Neural cell (in vitro differentiated cells): ENCODE results near the gene SOBP. TPM values are rescaled to one million over a fixed set of nuclear protein-coding genes. Genes with fewer than 3 reads are reported as not detected.

Experiments
- H2AFZ ChIP-seq: fragments of 200-600, 300-800 bp; sonication (generic), shearing (Covaris generic); 2 replicates; pipeline ENCODE4 v1.6.0; 2014; ENCODE audit warnings: low read depth, mild to moderate bottlenecking, antibody characterized with exemption, low read length, moderate library complexity
- H3F3A ChIP-seq: fragments of 200-600 bp; shearing (Covaris generic); 2 replicates; pipeline ENCODE4 v1.6.1; 2016; ENCODE audit warnings: mild to moderate bottlenecking, moderate library complexity, mixed read lengths, antibody characterized with exemption, low read length; ENCODE audit not compliant: insufficient read depth, poor library complexity, severe bottlenecking
- H3K27ac ChIP-seq: fragments of 200-600, 300-800 bp; sonication (generic), shearing (Covaris generic); 2 replicates; pipeline ENCODE4 v1.5.1; 2014; ENCODE audit warnings: mild to moderate bottlenecking, low read length, moderate library complexity
- H3K27me3 ChIP-seq: fragments of 300-800, 200-600 bp; sonication (generic), shearing (Covaris generic); 2 replicates; pipeline ENCODE4 v1.6.0; 2014; ENCODE audit warnings: mild to moderate bottlenecking, low read depth, low read length, moderate library complexity; ENCODE audit not compliant: insufficient read depth
- H3K36me3 ChIP-seq: fragments of 300-800, 200-600 bp; sonication (generic), shearing (Covaris generic); 2 replicates; pipeline ENCODE4 v1.5.1; 2014; ENCODE audit warnings: mild to moderate bottlenecking, antibody characterized with exemption, low read length, moderate library complexity; ENCODE audit not compliant: insufficient read depth
- H3K4me2 ChIP-seq: fragments of 300-800, 200-600 bp; sonication (generic), shearing (Covaris generic); 2 replicates; pipeline ENCODE4 v1.6.0; 2014; ENCODE audit warnings: mild to moderate bottlenecking, low read length
- H3K4me3 ChIP-seq: fragments of 300-800, 200-600 bp; sonication (generic), shearing (Covaris generic); 2 replicates; pipeline ENCODE4 v1.5.1; 2014; ENCODE audit warnings: mild to moderate bottlenecking, low read length, moderate library complexity
- H3K79me2 ChIP-seq: fragments of 200-600 bp; shearing (Covaris generic); replicated peaks from 2 replicates; pipeline ENCODE4 v1.6.0; 2014; ENCODE audit warnings: mild to moderate bottlenecking, low read length, moderate library complexity; ENCODE audit not compliant: insufficient read depth
- H3K9ac ChIP-seq: fragments of 300-800, 200-600 bp; sonication (generic), shearing (Covaris generic); 2 replicates; pipeline ENCODE4 v1.6.1; 2016; ENCODE audit warnings: mild to moderate bottlenecking, low read length, mixed read lengths
- H3K9me2 ChIP-seq: fragments of 200-600 bp; shearing (Covaris generic); 2 replicates; pipeline ENCODE4 v1.6.1; 2016; ENCODE audit warnings: mild to moderate bottlenecking, low read length, mixed read lengths; ENCODE audit not compliant: insufficient read depth
- H3K9me3 ChIP-seq: fragments of 200-600, 300-800 bp; sonication (generic), shearing (Covaris generic); 2 replicates; pipeline ENCODE4 v1.6.1; 2016; ENCODE audit warnings: mild to moderate bottlenecking, mixed run types, low read length, moderate library complexity, mixed read lengths
- H4K20me1 ChIP-seq: fragments of 200-600 bp; shearing (Covaris generic); 2 replicates; pipeline ENCODE4 v1.6.1; 2016; ENCODE audit warnings: mild to moderate bottlenecking, mixed run types; ENCODE audit not compliant: insufficient read depth
- CTCF ChIP-seq: fragments of 450-650 bp; IDR thresholded peaks from 2 replicates; pipeline ENCODE4 v1.5.1; 2014; ENCODE audit warnings: antibody characterized with exemption, mild to moderate bottlenecking, moderate library complexity; ENCODE audit not compliant: poor library complexity, severe bottlenecking
- EP300 ChIP-seq: fragments of 450-650 bp; conservative IDR thresholded peaks from 2 replicates; pipeline ENCODE4 v1.6.1; 2014; ENCODE audit warnings: antibody characterized with exemption, mild to moderate bottlenecking, moderate library complexity; ENCODE audit not compliant: poor library complexity, severe bottlenecking
- EZH2 ChIP-seq: fragments of 200-600, 300-800 bp; shearing (Covaris generic), sonication (generic); IDR thresholded peaks from 2 replicates; pipeline ENCODE4 v1.6.1; 2014; ENCODE audit warnings: antibody characterized with exemption, low read length, borderline replicate concordance, mild to moderate bottlenecking; ENCODE audit not compliant: insufficient read depth, poor library complexity, severe bottlenecking
- MXI1 ChIP-seq: fragments of 450-650 bp; conservative IDR thresholded peaks from 2 replicates; pipeline ENCODE4 v1.6.1; 2014; ENCODE audit warnings: antibody characterized with exemption, mild to moderate bottlenecking; ENCODE audit not compliant: poor library complexity, severe bottlenecking
- POLR2AphosphoS5 ChIP-seq: IDR thresholded peaks from 2 replicates; pipeline ENCODE4 v1.6.1; 2012
- RAD21 ChIP-seq: fragments of 450-650 bp; conservative IDR thresholded peaks from 2 replicates; pipeline ENCODE4 v1.6.1; 2014; ENCODE audit warnings: antibody characterized with exemption, mild to moderate bottlenecking, moderate library complexity
- REST ChIP-seq: IDR thresholded peaks from 2 replicates; pipeline ENCODE4 v1.6.1; 2012; ENCODE audit warnings: borderline replicate concordance
- SMC3 ChIP-seq: fragments of 450-650 bp; conservative IDR thresholded peaks from 2 replicates; pipeline ENCODE4 v1.6.1; 2014; ENCODE audit warnings: antibody characterized with exemption, mild to moderate bottlenecking, moderate library complexity; ENCODE audit not compliant: poor library complexity
- TAF1 ChIP-seq: IDR thresholded peaks from 2 replicates; pipeline ENCODE4 v1.6.1; 2012; ENCODE audit warnings: low read depth
- polyA plus RNA-seq: library from polyadenylated mRNA; depleted of rRNA; stranded (reverse); fragments of >200 nt; gene quantifications from 2 replicates; pipeline ENCODE4 v1.2.3, GENCODE V29; 2014

SOBP gene
- polyA plus RNA-seq, 1 donor from 2014 or later, result 16.4 TPM

GRCh38 chr6:107707346-107708275 is 217.7 kb downstream of the SOBP start:
- H3K4me2 ChIP-seq, result no peak overlapping the region
- H3K9me2 ChIP-seq, result no peaks in the 10 kb centered on the region
- TF ChIP-seq TAF1, result no peak
- no peak for TF ChIP-seq SMC3
- no peak for TF ChIP-seq EZH2
- no peak for TF ChIP-seq EP300
- no peak for TF ChIP-seq RAD21
- TF ChIP-seq REST, result no peak
- no peak for TF ChIP-seq MXI1
- TF ChIP-seq CTCF, result no peak
- TF ChIP-seq POLR2AphosphoS5, result no peak
- H3K4me3 ChIP-seq, result no peak overlapping the region
- no peak overlapping the region for H3K9ac ChIP-seq
- peaks cover 6% of the 10 kb centered on the region for H3K36me3 ChIP-seq
- H3K27ac ChIP-seq, result no peak overlapping the region
- H3F3A ChIP-seq, result no peaks in the 10 kb centered on the region
- no peaks in the 10 kb centered on the region for H3K79me2 ChIP-seq
- H3K27me3 ChIP-seq, result no peaks in the 10 kb centered on the region
- no peaks in the 10 kb centered on the region for H3K9me3 ChIP-seq
- H2AFZ ChIP-seq, result no peak overlapping the region
- no peaks in the 10 kb centered on the region for H4K20me1 ChIP-seq

- TF ChIP-seq CTCF (no peak), EZH2 (no peak), POLR2AphosphoS5 (no peak), EP300 (no peak)
- Histone ChIP-seq H3K79me2 (no peaks in the 10 kb centered on the region), H4K20me1 (no peaks in the 10 kb centered on the region), H3K9me2 (no peaks in the 10 kb centered on the region), H3K27me3 (no peaks in the 10 kb centered on the region), H3K36me3 (peaks cover 6% of the 10 kb centered on the region), H2AFZ (no peak overlapping the region), H3F3A (no peaks in the 10 kb centered on the region), H3K4me2 (no peak overlapping the region), H3K27ac (no peak overlapping the region), H3K4me3 (no peak overlapping the region), H3K9ac (no peak overlapping the region), H3K9me3 (no peaks in the 10 kb centered on the region)
Observed at GRCh38 chr6:107708435-107708834, 218.5 kb downstream of the SOBP start.
